K562 (cell line): ENCODE data around the gene NCAPD2. TPM values are rescaled to one million over a fixed set of nuclear protein-coding genes. Genes with fewer than 3 reads are reported as not detected.

Experiments used
- CHD1 ChIP-seq: fragments of 200-600 bp; sonication (generic); IDR thresholded peaks from one replicate; pipeline ENCODE4 v1.6.1; 2012; ENCODE audit warnings: mild to moderate bottlenecking, moderate library complexity, low read length, inconsistent platforms
- FUS ChIP-seq: fragments of 200-400 bp; formaldehyde crosslinking; optimal IDR thresholded peaks from 2 replicates; pipeline ENCODE3; 2017; ENCODE audit warnings: low read depth, low read length
- MEF2A ChIP-seq: IDR thresholded peaks from 2 replicates; pipeline ENCODE4 v1.6.1; 2011; ENCODE audit warnings: low read depth, mild to moderate bottlenecking, low read length, moderate library complexity; ENCODE audit not compliant: control insufficient read depth
- MYC ChIP-seq, 2 experiments: fragments of 250-450 bp in 1 of 2; sonication (Bioruptor Pico) in 1 of 2; IDR thresholded peaks; 2 replicates each; pipeline versions ENCODE4 v1.5.1 to v1.6.1; 2012 to 2021; ENCODE audit warnings: low read depth in 2 of 2, borderline replicate concordance in 1 of 2, improper control_type of control experiment in 1 of 2, low read length in 1 of 2, mild to moderate bottlenecking in 1 of 2, moderate library complexity in 1 of 2
- NFYB ChIP-seq: IDR thresholded peaks from 2 replicates; pipeline ENCODE4 v1.6.1; 2011; ENCODE audit warnings: mild to moderate bottlenecking, moderate library complexity; ENCODE audit not compliant: insufficient read length; ENCODE audit errors: extremely low read depth
- PCBP2 ChIP-seq: fragments of 200-400 bp; formaldehyde crosslinking; IDR thresholded peaks from 2 replicates; pipeline ENCODE4 v1.6.1; 2018; ENCODE audit warnings: low read length, low read depth, mild to moderate bottlenecking, moderate library complexity; ENCODE audit not compliant: poor library complexity, severe bottlenecking
- RB1 ChIP-seq: fragments of 450-650 bp; IDR thresholded peaks from 2 replicates; pipeline ENCODE4 v1.6.1; 2017; ENCODE audit warnings: low read depth, mild to moderate bottlenecking
- RBM14 ChIP-seq: fragments of 200-400 bp; formaldehyde crosslinking; IDR thresholded peaks from 2 replicates; pipeline ENCODE4 v1.6.1; 2018; ENCODE audit warnings: low read depth, mild to moderate bottlenecking, low read length, moderate library complexity, borderline replicate concordance; ENCODE audit not compliant: insufficient read depth
- RBM39 ChIP-seq: fragments of 200-400 bp; formaldehyde crosslinking; optimal IDR thresholded peaks from 2 replicates; pipeline ENCODE3; 2018; ENCODE audit warnings: low read depth, low read length
- STAT5A ChIP-seq: IDR thresholded peaks from 2 replicates; pipeline ENCODE4 v1.6.1; 2012; ENCODE audit warnings: low read length, inconsistent platforms, borderline replicate concordance
- TCF3 ChIP-seq: sonication (generic); formaldehyde crosslinking; IDR thresholded peaks from 2 replicates; pipeline ENCODE4 v1.4.0; 2020; ENCODE audit warnings: mild to moderate bottlenecking, missing genetic modification reagents
- TFAM ChIP-seq: fragments of 250-450 bp; sonication (Bioruptor Pico); conservative IDR thresholded peaks from 2 replicates; pipeline ENCODE4 v1.5.0; 2021; ENCODE audit warnings: mild to moderate bottlenecking, moderate library complexity
- U2AF2 ChIP-seq: fragments of 200-400 bp; formaldehyde crosslinking; optimal IDR thresholded peaks from 2 replicates; pipeline ENCODE3; 2017; ENCODE audit warnings: low read depth, mild to moderate bottlenecking, low read length
- ZC3H4 ChIP-seq: sonication (generic); formaldehyde crosslinking; IDR thresholded peaks from 2 replicates; pipeline ENCODE4 v1.9.0; 2021; ENCODE audit warnings: missing genetic modification reagents, borderline replicate concordance
- ZFP30 ChIP-seq: fragments of 250-450 bp; sonication (Bioruptor Pico); IDR thresholded peaks from 2 replicates; pipeline ENCODE4 v1.8.0; 2022; ENCODE audit warnings: moderate library complexity, mild to moderate bottlenecking, inconsistent platforms, borderline replicate concordance
- ZNF354B ChIP-seq: fragments of 250-450 bp; sonication (Bioruptor Pico); IDR thresholded peaks from 2 replicates; pipeline ENCODE4 v1.4.0; 2020
- ZNF41 ChIP-seq: fragments of 250-450 bp; sonication (Bioruptor Pico); conservative IDR thresholded peaks from 2 replicates; pipeline ENCODE4 v1.4.0; 2020; ENCODE audit warnings: mild to moderate bottlenecking
- ZNF75A ChIP-seq: fragments of 450-650 bp; formaldehyde crosslinking; IDR thresholded peaks from 2 replicates; pipeline ENCODE4 v1.4.0; 2020; ENCODE audit warnings: mild to moderate bottlenecking
- ZNF764 ChIP-seq: fragments of 250-450 bp; sonication (Bioruptor Pico); IDR thresholded peaks from 2 replicates; pipeline ENCODE4 v1.4.0; 2020; ENCODE audit warnings: low read depth, mild to moderate bottlenecking, moderate library complexity
- polyA plus RNA-seq, 8 experiments: library from polyadenylated mRNA; depleted of rRNA in 4 of 8; stranded (reverse) in 5 of 8; unstranded in 3 of 8; fragments of >200 nt; fragmentation: Nextera tagmentation in 2 of 8; fragmentation: Illumina TruSeq in 1 of 8; extraction: Ambion mirVana in 2 of 8; extraction: Trizol in 1 of 8; gene quantifications; 2 replicates each; pipeline versions ENCODE4 v1.2.1 to v1.2.3, GENCODE V29; 2011 to 2014; ENCODE audit warnings: inconsistent platforms in 1 of 8, missing spikeins in 1 of 8
- total RNA-seq, 7 experiments: library from RNA; depleted of rRNA in 6 of 7; stranded (reverse); fragments of >200 nt in 6 of 7; fragmentation: Illumina TruSeq in 2 of 7; extraction: Trizol in 2 of 7; gene quantifications; 2 replicates each; pipeline versions ENCODE4 v1.2.1 to v1.2.3, GENCODE V29; 2011 to 2021; ENCODE audit warnings: low replicate concordance in 1 of 7
- TF ChIP-seq, protein P1 (sequence below): fragments of 250-450 bp; sonication (Bioruptor Pico); IDR thresholded peaks from 2 replicates; pipeline ENCODE4 v1.5.0; 2020; ENCODE audit warnings: mild to moderate bottlenecking, borderline replicate concordance
- TF ChIP-seq, protein P2 (sequence below): fragments of 250-450 bp; sonication (Bioruptor Pico); IDR thresholded peaks from 2 replicates; pipeline ENCODE4 v1.4.0; 2020; ENCODE audit warnings: mild to moderate bottlenecking, moderate library complexity
- TF ChIP-seq, protein P3 (sequence below): fragments of 250-450 bp; sonication (Bioruptor Pico); IDR thresholded peaks from 2 replicates; pipeline ENCODE4 v1.5.0; 2022; ENCODE audit warnings: mild to moderate bottlenecking

NCAPD2 gene
- total and polyA plus RNA-seq, 9 of the 15 experiments (the other 6 are each of a cell fraction or from before 2014, with no cell fraction given), result 16.9 to 93.7 (median 68.3) TPM

DNA sequence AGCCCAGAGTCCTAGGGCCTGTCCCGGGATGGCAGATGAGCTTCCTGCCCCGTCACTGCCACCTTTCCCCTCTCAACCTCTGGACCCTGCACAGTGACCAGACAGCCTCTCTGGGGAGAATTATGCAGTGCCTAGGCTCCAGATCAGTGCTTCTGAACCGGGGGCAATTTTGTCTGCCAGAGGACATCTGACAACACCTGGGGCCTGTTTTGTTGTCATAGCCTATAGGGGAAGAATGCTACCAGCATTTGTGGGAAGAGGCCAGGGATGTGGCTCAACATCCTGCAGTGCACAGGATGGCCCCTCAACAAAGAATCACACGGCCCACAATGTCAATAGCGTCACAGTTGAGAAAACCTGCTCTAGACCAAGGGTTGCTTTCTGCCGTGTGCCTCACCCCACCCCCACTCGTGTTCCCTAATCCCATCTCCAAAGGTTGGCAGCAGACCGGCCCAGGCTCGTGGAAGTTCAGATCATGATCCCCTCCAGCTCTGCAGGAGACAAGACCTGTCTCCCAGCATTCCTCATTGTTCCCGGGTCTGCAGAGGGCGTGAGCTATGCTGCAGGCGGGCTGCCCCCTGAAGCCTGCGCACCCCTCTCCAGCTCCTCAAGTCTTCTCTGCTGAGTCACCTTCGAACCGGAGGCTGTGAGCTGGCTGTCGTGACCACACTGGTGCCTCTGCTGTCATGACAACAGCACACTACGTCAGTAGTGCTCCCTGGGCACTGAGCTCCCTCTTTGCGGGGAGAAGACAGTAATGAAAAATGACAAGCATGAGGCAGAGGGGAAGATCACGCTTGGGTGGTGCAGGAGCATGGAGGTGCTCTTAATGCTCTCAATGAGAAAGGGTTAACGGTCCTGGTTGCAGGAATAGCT is 38.4 kb downstream of the NCAPD2 start (continued):
- TF ChIP-seq NFYB, result no peak
- TF ChIP-seq, protein P1, sequence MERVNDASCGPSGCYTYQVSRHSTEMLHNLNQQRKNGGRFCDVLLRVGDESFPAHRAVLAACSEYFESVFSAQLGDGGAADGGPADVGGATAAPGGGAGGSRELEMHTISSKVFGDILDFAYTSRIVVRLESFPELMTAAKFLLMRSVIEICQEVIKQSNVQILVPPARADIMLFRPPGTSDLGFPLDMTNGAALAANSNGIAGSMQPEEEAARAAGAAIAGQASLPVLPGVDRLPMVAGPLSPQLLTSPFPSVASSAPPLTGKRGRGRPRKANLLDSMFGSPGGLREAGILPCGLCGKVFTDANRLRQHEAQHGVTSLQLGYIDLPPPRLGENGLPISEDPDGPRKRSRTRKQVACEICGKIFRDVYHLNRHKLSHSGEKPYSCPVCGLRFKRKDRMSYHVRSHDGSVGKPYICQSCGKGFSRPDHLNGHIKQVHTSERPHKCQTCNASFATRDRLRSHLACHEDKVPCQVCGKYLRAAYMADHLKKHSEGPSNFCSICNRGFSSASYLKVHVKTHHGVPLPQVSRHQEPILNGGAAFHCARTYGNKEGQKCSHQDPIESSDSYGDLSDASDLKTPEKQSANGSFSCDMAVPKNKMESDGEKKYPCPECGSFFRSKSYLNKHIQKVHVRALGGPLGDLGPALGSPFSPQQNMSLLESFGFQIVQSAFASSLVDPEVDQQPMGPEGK (CRISPR knock-in tag), result no peak
- no peak for TF ChIP-seq ZC3H4 (CRISPR knock-in tag)
- no peak for TF ChIP-seq MEF2A
- no peak for TF ChIP-seq ZNF354B (CRISPR knock-in tag)
- no peak for TF ChIP-seq RB1
- no peak for TF ChIP-seq ZNF75A (CRISPR knock-in tag)
- TF ChIP-seq ZNF764 (CRISPR knock-in tag), result no peak
- TF ChIP-seq CHD1, result no peak
- no peak for TF ChIP-seq ZFP30
- TF ChIP-seq ZNF41 (CRISPR knock-in tag), result no peak
- TF ChIP-seq RBM39, result no peak
- TF ChIP-seq, protein P2, sequence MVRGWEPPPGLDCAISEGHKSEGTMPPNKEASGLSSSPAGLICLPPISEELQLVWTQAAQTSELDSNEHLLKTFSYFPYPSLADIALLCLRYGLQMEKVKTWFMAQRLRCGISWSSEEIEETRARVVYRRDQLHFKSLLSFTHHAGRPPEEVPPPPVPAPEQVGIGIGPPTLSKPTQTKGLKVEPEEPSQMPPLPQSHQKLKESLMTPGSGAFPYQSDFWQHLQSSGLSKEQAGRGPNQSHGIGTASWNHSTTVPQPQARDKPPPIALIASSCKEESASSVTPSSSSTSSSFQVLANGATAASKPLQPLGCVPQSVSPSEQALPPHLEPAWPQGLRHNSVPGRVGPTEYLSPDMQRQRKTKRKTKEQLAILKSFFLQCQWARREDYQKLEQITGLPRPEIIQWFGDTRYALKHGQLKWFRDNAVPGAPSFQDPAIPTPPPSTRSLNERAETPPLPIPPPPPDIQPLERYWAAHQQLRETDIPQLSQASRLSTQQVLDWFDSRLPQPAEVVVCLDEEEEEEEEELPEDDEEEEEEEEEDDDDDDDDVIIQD, result no peak
- no peak for TF ChIP-seq PCBP2
- TF ChIP-seq RBM14, result no peak
- no peak for TF ChIP-seq STAT5A
- no peak for TF ChIP-seq U2AF2
- no peak for TF ChIP-seq MYC (IDR thresholded peaks at IDR 0.05; ENCODE audit: low read depth, low read length)
- TF ChIP-seq MYC (CRISPR knock-in tag; IDR thresholded peaks at IDR 0.05; ENCODE audit: borderline replicate concordance, low read depth), result no peak
- TF ChIP-seq TCF3 (CRISPR knock-in tag), result no peak
- TF ChIP-seq, protein P3, sequence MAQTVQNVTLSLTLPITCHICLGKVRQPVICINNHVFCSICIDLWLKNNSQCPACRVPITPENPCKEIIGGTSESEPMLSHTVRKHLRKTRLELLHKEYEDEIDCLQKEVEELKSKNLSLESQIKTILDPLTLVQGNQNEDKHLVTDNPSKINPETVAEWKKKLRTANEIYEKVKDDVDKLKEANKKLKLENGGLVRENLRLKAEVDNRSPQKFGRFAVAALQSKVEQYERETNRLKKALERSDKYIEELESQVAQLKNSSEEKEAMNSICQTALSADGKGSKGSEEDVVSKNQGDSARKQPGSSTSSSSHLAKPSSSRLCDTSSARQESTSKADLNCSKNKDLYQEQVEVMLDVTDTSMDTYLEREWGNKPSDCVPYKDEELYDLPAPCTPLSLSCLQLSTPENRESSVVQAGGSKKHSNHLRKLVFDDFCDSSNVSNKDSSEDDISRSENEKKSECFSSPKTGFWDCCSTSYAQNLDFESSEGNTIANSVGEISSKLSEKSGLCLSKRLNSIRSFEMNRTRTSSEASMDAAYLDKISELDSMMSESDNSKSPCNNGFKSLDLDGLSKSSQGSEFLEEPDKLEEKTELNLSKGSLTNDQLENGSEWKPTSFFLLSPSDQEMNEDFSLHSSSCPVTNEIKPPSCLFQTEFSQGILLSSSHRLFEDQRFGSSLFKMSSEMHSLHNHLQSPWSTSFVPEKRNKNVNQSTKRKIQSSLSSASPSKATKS (CRISPR knock-in tag), result no peak
- TF ChIP-seq FUS, result no peak
- no peak for TF ChIP-seq TFAM (CRISPR knock-in tag)
